ENCODE results near the gene NEK10.

The NEK10 gene

GRCh38 chr3:27319304-27319703 lies 49.9 kb downstream of the NEK10 start:
- TF ChIP-seq CTCF (IDR thresholded peaks at IDR 0.05): no peak
- intact Hi-C loops (cut with DNase I; ENCODE audit: low total_unique reads): loop anchor here (10.0 kb wide), 1 partner anchor 145 kb away; no protein-coding TSS in a partner anchor
- H3K36me3 ChIP-seq: no peaks in the 10 kb centered on the region
- H3K27ac ChIP-seq: peak overlapping the region in 1 of 2 donors; percentile 33
- no peak overlapping the region for H3K4me3 ChIP-seq
- no peaks in the 10 kb centered on the region for H3K27me3 ChIP-seq
- DNase-seq: no peak
- H3K4me1 ChIP-seq: peaks cover 0 to 23% (median 6%) of the 10 kb centered on the region in 4 donors
- H3K9me3 ChIP-seq: no peaks in the 10 kb centered on the region

- no peak overlapping the region for H3K4me3 ChIP-seq
- no peaks in the 10 kb centered on the region for H3K9me3 ChIP-seq
- no peak for TF ChIP-seq CTCF (IDR thresholded peaks at IDR 0.05)
- peaks cover 0 to 15% (median 6%) of the 10 kb centered on the region in 4 donors for H3K4me1 ChIP-seq
- no peaks in the 10 kb centered on the region for H3K27me3 ChIP-seq
- no peaks in the 10 kb centered on the region for H3K36me3 ChIP-seq
- no peak overlapping the region for H3K27ac ChIP-seq
- intact Hi-C loops (cut with DNase I; ENCODE audit: low total_unique reads): loop anchor here (10.0 kb wide), 1 partner anchor 148 kb away; no protein-coding TSS in a partner anchor
- DNase-seq: no peak
Observed at GRCh38 chr3:27317096-27317495, 52.1 kb downstream of the NEK10 start.

GRCh38 chr3:27315003-27315402 lies 54.2 kb downstream of the NEK10 start:
- TF ChIP-seq CTCF (IDR thresholded peaks at IDR 0.05): no peak
- Histone ChIP-seq H3K27me3 (no peaks in the 10 kb centered on the region), H3K27ac (no peak overlapping the region), H3K36me3 (no peaks in the 10 kb centered on the region), H3K9me3 (no peaks in the 10 kb centered on the region), H3K4me1 (peaks cover 0 to 9% (median 3%) of the 10 kb centered on the region in 4 donors), H3K4me3 (no peak overlapping the region)
- DNase-seq: no peak
- intact Hi-C loops (cut with DNase I; ENCODE audit: low total_unique reads): loop anchor here (10.0 kb wide), 1 partner anchor 150 kb away; no protein-coding TSS in a partner anchor

GRCh38 chr3:27312044-27312668 lies 57.0 kb downstream of the NEK10 start:
- H3K4me1 ChIP-seq: no peaks in the 10 kb centered on the region
- no peak overlapping the region for H3K4me3 ChIP-seq
- peak; percentile 77 to 84 for TF ChIP-seq CTCF (IDR thresholded peaks at IDR 0.05)
- intact Hi-C loops (cut with DNase I; ENCODE audit: low total_unique reads): loop anchor here (5.0 to 10.0 kb wide), 2 partner anchors 153 to 370 kb away; no protein-coding TSS in a partner anchor
- DNase-seq: no peak
- H3K27me3 ChIP-seq: no peaks in the 10 kb centered on the region
- H3K9me3 ChIP-seq: no peaks in the 10 kb centered on the region
- no peak overlapping the region for H3K27ac ChIP-seq
- H3K36me3 ChIP-seq: no peaks in the 10 kb centered on the region

GRCh38 chr3:27311400-27311799 lies 57.8 kb downstream of the NEK10 start:
- Histone ChIP-seq H3K4me3 (no peak overlapping the region), H3K9me3 (no peaks in the 10 kb centered on the region), H3K36me3 (no peaks in the 10 kb centered on the region), H3K27ac (no peak overlapping the region), H3K4me1 (no peaks in the 10 kb centered on the region), H3K27me3 (no peaks in the 10 kb centered on the region)
- no peak for TF ChIP-seq CTCF (IDR thresholded peaks at IDR 0.05)
- intact Hi-C loops (cut with DNase I; ENCODE audit: low total_unique reads): loop anchor here (5.0 to 10.0 kb wide), 2 partner anchors 153 to 371 kb away; no protein-coding TSS in a partner anchor
- no peak for DNase-seq

All from tibial artery (tissue), 4 donors.